Heart left ventricle (tissue), 16 donors: Measurements from ENCODE around the gene NEK9. TPM values are rescaled to one million over a fixed set of nuclear protein-coding genes. Genes with fewer than 3 reads are reported as not detected.

Experiments
- ATAC-seq, 4 donors: fragments of 200-7000 bp; cut with Tn5 transposase; one replicate each; pipeline ENCODE4 v1.9.1; 2020 to 2022; ENCODE audit warnings: moderate library complexity in 4 of 4, mild to moderate bottlenecking in 3 of 4, moderate number of reproducible peaks in 1 of 4
- DNase-seq, 5 donors: peaks; one replicate each; pipeline ENCODE4 v3.0.0-alpha.2; 2020
- H3K27ac ChIP-seq, 12 donors: fragments of 200-600 bp; sonication (generic) in 4 of 12; one replicate each; pipeline versions ENCODE4 v1.5.0 to v1.8.0; 2016 to 2022; ENCODE audit warnings: mild to moderate bottlenecking in 2 of 12
- H3K27me3 ChIP-seq, 9 donors: fragments of 200-600 bp; sonication (generic) in 2 of 9; one replicate each; pipeline versions ENCODE4 v1.5.1 to v1.8.0; 2016 to 2022; ENCODE audit warnings: mild to moderate bottlenecking in 3 of 9
- H3K36me3 ChIP-seq, 9 donors: fragments of 200-600 bp; sonication (generic) in 2 of 9; one replicate each; pipeline versions ENCODE4 v1.5.0 to v1.8.0; 2018 to 2022; ENCODE audit warnings: mild to moderate bottlenecking in 2 of 9
- H3K4me1 ChIP-seq, 12 donors: fragments of 200-600 bp; sonication (generic) in 4 of 12; one replicate each; pipeline versions ENCODE4 v1.5.0 to v1.8.0; 2016 to 2022; ENCODE audit warnings: mild to moderate bottlenecking in 3 of 12
- H3K4me3 ChIP-seq, 12 donors: fragments of 200-600 bp; sonication (generic) in 4 of 12; one replicate each; pipeline versions ENCODE4 v1.5.0 to v1.8.0; 2017 to 2022; ENCODE audit warnings: mild to moderate bottlenecking in 9 of 12, moderate library complexity in 4 of 12
- H3K9me3 ChIP-seq, 12 donors: fragments of 200-600 bp; sonication (generic) in 4 of 12; one replicate each; pipeline versions ENCODE4 v1.5.0 to v1.8.0; 2016 to 2022; ENCODE audit warnings: mild to moderate bottlenecking in 1 of 12
- POLR2A ChIP-seq, 2 donors: fragments of 450-650 bp; IDR thresholded peaks; one replicate each; pipeline ENCODE4 v1.6.1; 2017; ENCODE audit warnings: antibody characterized with exemption in 2 of 2, mild to moderate bottlenecking in 2 of 2, moderate library complexity in 2 of 2
- WGBS, 4 donors: extraction: QIAGEN DNeasy Blood & Tissue Kit in 2 of 4; methylation state at CpG; one replicate each; pipeline versions ENCODE4 v1.1.5 to v1.1.7; 2013 to 2018; 5-methylcytosine and 5-hydroxymethylcytosine counted together
- intact Hi-C, 10 donors: fragments of 100-400 bp; cut with DNase I; formaldehyde crosslinking; loops; one replicate each; pipeline versions ENCODE4 v1.11.1 to v1.14.2; 2022
- polyA plus RNA-seq, 2 donors: library from polyadenylated mRNA; stranded (reverse); fragments of 200-250 nt; gene quantifications; one replicate each; pipeline ENCODE4 v1.2.3, GENCODE V29; 2013
- total RNA-seq, 9 donors: library from RNA; depleted of rRNA in 2 of 9; stranded (reverse); fragments of >200 nt in 2 of 9; fragmentation: NEBNext Ultra II Directional in 3 of 9; extraction: Animal tissue kit (Norgen Biotek cat#: 25700) in 3 of 9; gene quantifications; one replicate each; pipeline versions ENCODE4 v1.1.0 to v1.2.4, GENCODE V29; 2016 to 2023
- TF ChIP-seq, protein P1 (sequence below), 12 donors: fragments of 200-600 bp; sonication (generic) in 4 of 12; IDR thresholded peaks; one replicate each; pipeline versions ENCODE4 v1.5.0 to v1.8.0; 2018 to 2022; ENCODE audit warnings: antibody characterized with exemption in 12 of 12, mild to moderate bottlenecking in 5 of 12
- donor health status: ischemic (EF 13 %, LVEDD 7.1; RV severe dilation, severe dysfunction).
- donor health status: healthy with polysubstance abuse.
- donor health status: DM: no; HTN: yes; CAD: no.
- donor health status: DM: no; HTN: no; CAD: no.
- donor health status: ischemic (EF 25% LVEDD 6.9; RV normal size, moderate dysfunction).
- donor health status: ischemic (EF 25% LVEDD 5.7; RV mildly dilated, moderate dysfunction).
- donor health status: healthy.
- donor health status: DM: yes; HTN: yes; CAD: no.
- donor health status: ischemic (EF 35%, LVEDD 5.7; RV mildly dilated, moderate dysfunction).
- donor health status: nonischemic (EF 11% LVEDD 7.7; RV severe dilation, severe dysfunction).
- donor health status: DM: yes; HTN: yes; CAD: no.
- donor health status: PGD.
- donor health status: ischemic (EF 29% LVEDD 5.4; RV normal size, mild dysfunction).
- donor health status: nonischemic (EF 23%, LVEDD 6.1; RV moderate dilation, normal function).

The NEK9 gene
- total and polyA plus RNA-seq, 11 donors: 40.1 to 114 (median 94.3) TPM

DNA sequence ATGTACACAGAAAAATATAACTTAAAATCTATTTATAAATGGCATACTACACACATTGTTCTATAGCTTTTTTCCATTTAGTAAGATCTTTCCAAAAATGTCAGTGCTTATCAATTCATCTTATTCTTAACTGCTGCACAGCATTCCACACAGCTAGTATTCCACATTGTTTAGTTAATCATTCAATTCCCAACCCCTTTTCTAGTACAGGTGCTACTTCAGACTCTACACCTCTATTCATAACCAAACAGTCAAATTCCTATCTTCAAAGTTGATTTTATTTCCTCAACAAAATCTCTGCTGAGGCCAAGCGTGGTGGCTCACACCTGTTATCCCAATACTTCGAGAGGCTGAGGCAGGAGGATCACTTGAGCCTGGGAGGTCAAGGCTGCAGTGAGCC, 12.3 kb upstream of the NEK9 start:
- H3K27me3 ChIP-seq: no peaks in the 10 kb centered on the region
- intact Hi-C loops: loop anchor here in 4 of 10 donors (5.0 to 10.0 kb wide), 3 partner anchors 346 to 526 kb away; partner anchors contain the start of genes ERG28 (in 1 of the 4) and TTLL5 (in 1 of the 4)
- H3K27ac ChIP-seq: peak overlapping the region in 6 of 12 donors; percentile 0 to 85 (median 26)
- H3K36me3 ChIP-seq: peaks cover 0 to 29% (median 16%) of the 10 kb centered on the region in 9 donors
- WGBS, 4 donors: 93 to 100% (median 98%) methylated on average over 2 of the region's 2 CpGs
- ATAC-seq (no peak), DNase-seq (no peak)
- no peak overlapping the region for H3K4me3 ChIP-seq
- H3K4me1 ChIP-seq: peaks cover 2 to 64% (median 28%) of the 10 kb centered on the region in 12 donors
- no peaks in the 10 kb centered on the region for H3K9me3 ChIP-seq
- TF ChIP-seq POLR2A (IDR thresholded peaks at IDR 0.05): no peak
- TF ChIP-seq, protein P1, sequence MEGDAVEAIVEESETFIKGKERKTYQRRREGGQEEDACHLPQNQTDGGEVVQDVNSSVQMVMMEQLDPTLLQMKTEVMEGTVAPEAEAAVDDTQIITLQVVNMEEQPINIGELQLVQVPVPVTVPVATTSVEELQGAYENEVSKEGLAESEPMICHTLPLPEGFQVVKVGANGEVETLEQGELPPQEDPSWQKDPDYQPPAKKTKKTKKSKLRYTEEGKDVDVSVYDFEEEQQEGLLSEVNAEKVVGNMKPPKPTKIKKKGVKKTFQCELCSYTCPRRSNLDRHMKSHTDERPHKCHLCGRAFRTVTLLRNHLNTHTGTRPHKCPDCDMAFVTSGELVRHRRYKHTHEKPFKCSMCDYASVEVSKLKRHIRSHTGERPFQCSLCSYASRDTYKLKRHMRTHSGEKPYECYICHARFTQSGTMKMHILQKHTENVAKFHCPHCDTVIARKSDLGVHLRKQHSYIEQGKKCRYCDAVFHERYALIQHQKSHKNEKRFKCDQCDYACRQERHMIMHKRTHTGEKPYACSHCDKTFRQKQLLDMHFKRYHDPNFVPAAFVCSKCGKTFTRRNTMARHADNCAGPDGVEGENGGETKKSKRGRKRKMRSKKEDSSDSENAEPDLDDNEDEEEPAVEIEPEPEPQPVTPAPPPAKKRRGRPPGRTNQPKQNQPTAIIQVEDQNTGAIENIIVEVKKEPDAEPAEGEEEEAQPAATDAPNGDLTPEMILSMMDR (IDR thresholded peaks at IDR 0.05): no peak

- Histone ChIP-seq H3K27me3 (no peaks in the 10 kb centered on the region), H3K4me1 (peaks cover 2 to 57% (median 24%) of the 10 kb centered on the region in 12 donors), H3K27ac (peak overlapping the region in 6 of 12 donors; percentile 18 to 85 (median 27)), H3K36me3 (peaks cover 0 to 29% (median 23%) of the 10 kb centered on the region in 9 donors), H3K4me3 (no peak overlapping the region), H3K9me3 (no peaks in the 10 kb centered on the region)
- intact Hi-C loops: loop anchor here in 4 of 10 donors (5.0 to 10.0 kb wide), 3 partner anchors 346 to 526 kb away; partner anchors contain the start of genes ERG28 (in 1 of the 4) and TTLL5 (in 1 of the 4)
- DNase-seq (no peak), ATAC-seq (peak in 2 of 4 donors; percentile 41 to 50)
- no peak for TF ChIP-seq POLR2A (IDR thresholded peaks at IDR 0.05)
- TF ChIP-seq, protein P1 (IDR thresholded peaks at IDR 0.05): no peak
- 33 to 67% (median 45%) methylated on average over 1 of the region's 1 CpG for WGBS, 4 donors
These were observed 11.6 kb upstream of the NEK9 start for GRCh38 chr14:75138492-75138891.

DNA sequence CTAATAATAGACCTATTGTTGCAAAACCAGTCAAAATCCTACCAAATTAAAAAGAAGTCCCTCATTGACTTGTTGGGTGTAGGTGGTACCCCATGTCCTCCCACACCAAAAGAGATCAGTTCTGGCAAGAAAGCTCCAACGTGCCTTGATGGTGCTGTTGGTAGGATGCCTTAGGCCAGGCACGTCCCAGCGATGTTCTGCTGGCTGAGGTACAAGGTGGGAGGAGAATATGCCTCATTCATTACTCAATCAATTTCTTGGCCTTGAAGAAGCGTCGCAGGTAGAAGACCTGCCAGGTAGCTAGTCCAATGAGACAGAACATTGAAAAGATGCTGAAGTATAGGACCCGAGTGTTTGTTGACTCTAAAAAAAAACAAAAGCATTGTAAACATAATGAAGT, 7.8 kb upstream of the NEK9 start:
- DNase-seq: no peak
- peaks cover 0 to 54% (median 39%) of the 10 kb centered on the region in 9 donors for H3K36me3 ChIP-seq
- peak overlapping the region in 1 of 12 donors; percentile 21 for H3K27ac ChIP-seq
- H3K9me3 ChIP-seq: no peaks in the 10 kb centered on the region
- no peak for ATAC-seq
- peaks cover 0 to 26% (median 15%) of the 10 kb centered on the region in 12 donors for H3K4me1 ChIP-seq
- no peak overlapping the region for H3K4me3 ChIP-seq
- no peaks in the 10 kb centered on the region for H3K27me3 ChIP-seq
- WGBS, 4 donors: 80 to 87% (median 84%) methylated on average over 6 of the region's 6 CpGs
- intact Hi-C loops: loop anchor here in 9 of 10 donors (2.0 to 10.0 kb wide), 7 partner anchors 43 to 530 kb away; partner anchors contain the start of genes ERG28 (in 1 of the 9), TMED10 (in 1 of the 9) and TTLL5 (in 1 of the 9)
- TF ChIP-seq, protein P1 (IDR thresholded peaks at IDR 0.05): no peak
- no peak for TF ChIP-seq POLR2A (IDR thresholded peaks at IDR 0.05)

GRCh38 chr14:75133597-75133996, 6.7 kb upstream of the NEK9 start:
- peaks cover 0 to 57% (median 39%) of the 10 kb centered on the region in 9 donors for H3K36me3 ChIP-seq
- intact Hi-C loops: loop anchor here (2.0 to 10.0 kb wide), 9 partner anchors 44 to 531 kb away; partner anchors contain the start of genes ERG28 (in 1 of the 10), TMED10 (in 1 of the 10) and TTLL5 (in 1 of the 10)
- no peaks in the 10 kb centered on the region for H3K9me3 ChIP-seq
- H3K27ac ChIP-seq: peak overlapping the region in 1 of 12 donors; percentile 33
- 45 to 72% (median 57%) methylated on average over 2 of the region's 2 CpGs for WGBS, 4 donors
- H3K27me3 ChIP-seq: no peaks in the 10 kb centered on the region
- H3K4me1 ChIP-seq: peaks cover 0 to 19% (median 10%) of the 10 kb centered on the region in 12 donors
- DNase-seq (no peak), ATAC-seq (no peak)
- H3K4me3 ChIP-seq: no peak overlapping the region
- no peak for TF ChIP-seq POLR2A (IDR thresholded peaks at IDR 0.05)
- TF ChIP-seq, protein P1 (IDR thresholded peaks at IDR 0.05): no peak
